ENCODE results near the gene TREX2.

The TREX2 gene

DNA sequence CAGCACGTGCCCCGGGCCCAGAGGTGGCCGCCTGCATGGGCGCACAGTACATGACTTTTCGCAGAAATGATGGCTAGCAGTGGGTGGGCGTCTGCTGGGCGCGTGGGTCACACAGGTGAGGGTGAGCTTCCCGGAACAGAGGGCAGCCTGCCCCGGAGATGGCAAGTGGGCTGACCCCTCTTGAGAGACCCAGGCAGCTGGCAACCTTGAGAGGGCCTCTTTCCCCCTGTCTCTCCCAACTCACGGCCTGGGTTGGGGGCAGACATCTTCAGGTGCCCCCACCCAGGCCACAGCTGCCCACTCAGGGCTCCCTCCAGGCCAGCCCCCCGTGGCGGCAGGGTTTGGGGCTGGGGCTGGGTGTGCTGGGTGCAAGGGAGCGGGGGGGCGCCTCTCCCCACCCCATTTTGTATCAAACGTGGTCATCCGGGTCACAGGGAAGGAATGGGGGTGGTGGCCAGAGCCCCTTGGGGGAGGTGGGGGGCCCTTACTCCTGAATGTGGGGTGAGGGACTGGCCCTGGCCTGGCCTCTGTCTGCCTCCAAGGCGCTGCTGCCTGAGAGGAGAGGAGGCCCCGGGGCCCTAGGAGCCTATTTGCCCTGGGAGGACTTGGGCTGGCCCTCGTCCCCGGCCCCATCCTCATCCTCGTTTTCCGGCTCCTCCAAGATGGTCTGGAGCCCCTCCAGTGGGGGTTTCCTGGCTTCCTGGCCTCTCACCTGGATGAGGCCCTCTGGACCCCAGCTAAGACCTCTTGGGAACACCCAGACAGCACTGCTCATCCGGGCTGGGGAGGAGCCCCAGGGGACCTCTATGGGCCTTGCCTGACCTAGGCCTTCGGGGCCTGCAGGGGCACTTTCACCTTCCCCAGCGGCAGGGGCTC, 49.3 kb downstream of the TREX2 start:
- no peak overlapping the region for H3K4me3 ChIP-seq (ENCODE audit: low read depth, low read length)
- no peak for DNase-seq (ENCODE audit: low read depth)

DNA sequence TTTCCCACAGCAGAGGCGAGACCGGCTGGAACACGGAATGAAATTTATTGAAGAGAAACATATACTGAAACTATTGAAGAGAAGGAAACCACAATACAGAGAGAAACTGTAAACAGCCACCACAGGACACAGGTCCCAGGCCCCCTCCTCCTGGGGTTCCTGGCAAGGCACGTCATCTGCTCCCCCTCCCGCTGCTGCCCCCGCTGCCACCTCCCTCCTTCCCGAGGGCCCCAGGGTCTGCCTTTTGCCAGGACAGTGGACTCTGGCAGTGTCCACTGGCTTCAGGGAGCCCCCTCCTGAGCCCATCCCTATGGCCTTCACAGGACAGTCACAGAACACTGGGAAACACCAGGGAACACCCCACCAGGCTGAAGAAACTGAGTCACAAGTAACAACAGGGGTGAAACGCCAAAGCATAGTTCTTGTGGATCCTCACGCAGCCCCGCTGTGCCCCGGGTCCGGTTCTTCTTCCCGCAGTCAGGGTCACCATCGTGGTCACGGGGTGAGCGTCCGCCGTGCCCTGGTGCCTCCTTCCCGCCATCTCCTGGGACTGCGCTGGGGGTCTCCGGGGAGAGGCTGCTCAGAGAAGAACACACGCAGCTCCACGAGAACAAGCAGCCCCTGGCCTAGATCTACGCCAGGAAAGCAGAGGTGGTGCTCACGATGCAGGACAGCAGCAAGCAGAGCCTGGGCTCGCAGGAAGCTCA, 50.1 kb downstream of the TREX2 start:
- no peak overlapping the region for H3K4me3 ChIP-seq (ENCODE audit: low read depth, low read length)
- DNase-seq (ENCODE audit: low read depth) = no peak

DNA sequence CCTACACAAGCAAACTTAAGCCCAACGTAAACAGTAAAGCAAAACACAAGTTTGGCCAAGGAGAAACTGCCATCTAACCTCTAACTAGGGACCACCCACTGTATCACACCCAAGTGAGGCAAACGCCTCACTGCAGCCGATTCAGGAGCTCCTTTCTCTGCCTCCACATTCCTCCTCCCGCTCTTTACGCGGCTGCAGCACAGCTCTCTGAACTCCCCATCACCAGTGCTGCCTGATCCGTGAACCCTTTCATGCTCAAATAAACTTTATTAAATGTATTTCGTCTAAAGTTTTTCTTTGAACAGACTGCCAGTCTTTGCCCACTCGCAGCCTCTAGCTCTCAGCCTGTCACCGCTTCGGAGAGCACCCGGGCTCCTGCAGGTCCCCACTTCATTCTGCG, 51.2 kb downstream of the TREX2 start:
- no peak overlapping the region for H3K4me3 ChIP-seq (ENCODE audit: low read depth, low read length)
- no peak for DNase-seq (ENCODE audit: low read depth)
